Mesendoderm (in vitro differentiated cells): Measurements from ENCODE around the gene LRRC8D.

ENCODE experiments used
- DNase-seq: peaks from one replicate; pipeline ENCODE4 v3.0.0; 2013
- H2AK5ac ChIP-seq: 2 replicates; pipeline ENCODE4 v1.6.1; 2013; ENCODE audit warnings: low read length, inconsistent platforms
- H2BK120ac ChIP-seq: 2 replicates; pipeline ENCODE4 v1.6.1; 2013; ENCODE audit warnings: low read depth, mild to moderate bottlenecking, low read length, moderate library complexity, mixed read lengths
- H2BK15ac ChIP-seq: replicated peaks from 2 replicates; pipeline ENCODE4 v1.6.1; 2013; ENCODE audit warnings: low read depth, mild to moderate bottlenecking, moderate library complexity
- H2BK5ac ChIP-seq: 2 replicates; pipeline ENCODE4 v1.6.1; 2013; ENCODE audit warnings: low read length, inconsistent platforms
- H3K18ac ChIP-seq: 2 replicates; pipeline ENCODE4 v1.6.1; 2013; ENCODE audit warnings: mild to moderate bottlenecking, low read length, mixed read lengths
- H3K23ac ChIP-seq: one replicate; pipeline ENCODE4 v1.6.1; 2013; ENCODE audit warnings: low read length
- H3K27ac ChIP-seq: 2 replicates; pipeline ENCODE4 v1.5.1; 2013; ENCODE audit warnings: low read depth, mild to moderate bottlenecking, inconsistent platforms, low read length, moderate library complexity
- H3K27me3 ChIP-seq: 2 replicates; pipeline ENCODE4 v1.6.1; 2013; ENCODE audit warnings: low read length, control low read depth, mild to moderate bottlenecking, inconsistent platforms; ENCODE audit not compliant: insufficient read depth, poor library complexity
- H3K36me3 ChIP-seq: 2 replicates; pipeline ENCODE4 v1.6.1; 2013; ENCODE audit warnings: low read length, inconsistent platforms; ENCODE audit not compliant: control insufficient read depth, insufficient read depth
- H3K4ac ChIP-seq: one replicate; pipeline ENCODE4 v1.6.1; 2013; ENCODE audit warnings: low read depth, mild to moderate bottlenecking, low read length, moderate library complexity
- H3K4me1 ChIP-seq: 2 replicates; pipeline ENCODE4 v1.6.1; 2013; ENCODE audit warnings: low read depth, low read length, inconsistent platforms; ENCODE audit not compliant: control insufficient read depth
- H3K4me2 ChIP-seq: 2 replicates; pipeline ENCODE4 v1.6.1; 2013; ENCODE audit warnings: low read length
- H3K4me3 ChIP-seq: 2 replicates; pipeline ENCODE4 v1.5.1; 2013; ENCODE audit warnings: mild to moderate bottlenecking, low read length
- H3K56ac ChIP-seq: one replicate; pipeline ENCODE4 v1.6.1; 2013; ENCODE audit warnings: low read length
- H3K79me1 ChIP-seq: 2 replicates; pipeline ENCODE4 v1.6.1; 2013; ENCODE audit warnings: low read length, inconsistent platforms
- H3K79me2 ChIP-seq: 2 replicates; pipeline ENCODE4 v1.6.1; 2013; ENCODE audit warnings: mild to moderate bottlenecking, low read length; ENCODE audit not compliant: control insufficient read depth, insufficient read depth
- H3K9ac ChIP-seq: 2 replicates; pipeline ENCODE4 v1.6.1; 2013; ENCODE audit warnings: low read length, inconsistent platforms
- H4K5ac ChIP-seq: one replicate; pipeline ENCODE4 v1.6.1; 2013; ENCODE audit warnings: low read length
- H4K8ac ChIP-seq: one replicate; pipeline ENCODE4 v1.6.1; 2013; ENCODE audit warnings: low read depth, mild to moderate bottlenecking, control low read depth, low read length, moderate library complexity
- WGBS: extraction: QIAGEN DNeasy Blood & Tissue Kit; methylation state at CpG from one replicate; pipeline ENCODE4 v1.1.7; 2013; ENCODE audit warnings: low lambda C conversion rate, missing lambda C conversion rate; ENCODE audit not compliant: insufficient coverage; ENCODE audit errors: extremely low coverage; 5-methylcytosine and 5-hydroxymethylcytosine counted together

LRRC8D gene

GRCh38 chr1:89855413-89856123 lies 34.7 kb downstream of the LRRC8D start:
- Histone ChIP-seq H3K36me3 (no peaks in the 10 kb centered on the region), H4K8ac (no peak overlapping the region), H4K5ac (no peak overlapping the region), H3K56ac (no peak overlapping the region), H3K79me2 (no peaks in the 10 kb centered on the region), H3K4me1 (no peaks in the 10 kb centered on the region), H3K79me1 (peaks cover 7% of the 10 kb centered on the region), H3K4ac (no peak overlapping the region), H2BK15ac (no peak overlapping the region), H3K4me2 (no peak overlapping the region), H3K18ac (no peak overlapping the region), H2BK5ac (no peak overlapping the region), H3K9ac (no peak overlapping the region), H3K27ac (no peak overlapping the region), H2BK120ac (no peak overlapping the region), H3K4me3 (no peak overlapping the region), H3K27me3 (no peaks in the 10 kb centered on the region), H3K23ac (no peak overlapping the region), H2AK5ac (no peak overlapping the region)
- DNase-seq = no peak
- WGBS = no CpG with 5 or more reads among the region's 2 CpGs

- Histone ChIP-seq H3K23ac (no peak overlapping the region), H2BK15ac (no peak overlapping the region), H3K4me3 (no peak overlapping the region), H3K9ac (no peak overlapping the region), H3K4me2 (no peak overlapping the region), H2BK5ac (no peak overlapping the region), H3K4ac (no peak overlapping the region), H4K5ac (no peak overlapping the region), H2AK5ac (no peak overlapping the region), H3K79me2 (no peaks in the 10 kb centered on the region), H3K79me1 (peaks cover 5% of the 10 kb centered on the region), H4K8ac (no peak overlapping the region), H3K36me3 (no peaks in the 10 kb centered on the region), H3K4me1 (no peaks in the 10 kb centered on the region), H2BK120ac (no peak overlapping the region), H3K27ac (no peak overlapping the region), H3K56ac (no peak overlapping the region), H3K27me3 (no peaks in the 10 kb centered on the region), H3K18ac (no peak overlapping the region)
- no CpG with 5 or more reads among the region's 3 CpGs for WGBS
- no peak for DNase-seq
Measured at GRCh38 chr1:89863165-89863830, 42.5 kb downstream of the LRRC8D start.

- WGBS = no CpG with 5 or more reads among the region's 4 CpGs
- H3K56ac ChIP-seq = no peak overlapping the region
- H2BK5ac ChIP-seq = no peak overlapping the region
Measured at GRCh38 chr1:89865498-89866382, 44.9 kb downstream of the LRRC8D start.

GRCh38 chr1:89866568-89866967 lies 45.7 kb downstream of the LRRC8D start:
- H3K4ac ChIP-seq = no peak overlapping the region
- DNase-seq = peak; percentile 15
- no peak overlapping the region for H2BK120ac ChIP-seq
- no peaks in the 10 kb centered on the region for H3K79me2 ChIP-seq
- H3K79me1 ChIP-seq = peaks cover 4% of the 10 kb centered on the region
- no peak overlapping the region for H4K5ac ChIP-seq
- H2AK5ac ChIP-seq = no peak overlapping the region
- no peak overlapping the region for H3K18ac ChIP-seq
- no peak overlapping the region for H2BK15ac ChIP-seq
- H3K27ac ChIP-seq = no peak overlapping the region
- H3K4me3 ChIP-seq = no peak overlapping the region
- H3K4me1 ChIP-seq = no peaks in the 10 kb centered on the region
- H3K56ac ChIP-seq = no peak overlapping the region
- H3K27me3 ChIP-seq = no peaks in the 10 kb centered on the region
- no peak overlapping the region for H3K9ac ChIP-seq
- no peak overlapping the region for H3K4me2 ChIP-seq
- H3K23ac ChIP-seq = no peak overlapping the region
- H4K8ac ChIP-seq = no peak overlapping the region
- no CpG with 5 or more reads among the region's 7 CpGs for WGBS
- H2BK5ac ChIP-seq = no peak overlapping the region
- no peaks in the 10 kb centered on the region for H3K36me3 ChIP-seq

More at GRCh38 chr1:89865498-89866382, 44.9 kb downstream of the LRRC8D start:
- Histone ChIP-seq H3K79me1 (peaks cover 5% of the 10 kb centered on the region), H3K4ac (no peak overlapping the region), H3K9ac (no peak overlapping the region), H3K18ac (no peak overlapping the region), H2AK5ac (no peak overlapping the region), H3K27ac (no peak overlapping the region), H3K4me2 (no peak overlapping the region), H2BK120ac (no peak overlapping the region), H3K23ac (no peak overlapping the region), H2BK15ac (no peak overlapping the region), H3K4me3 (no peak overlapping the region), H3K36me3 (no peaks in the 10 kb centered on the region), H3K79me2 (no peaks in the 10 kb centered on the region), H3K27me3 (no peaks in the 10 kb centered on the region), H3K4me1 (no peaks in the 10 kb centered on the region), H4K5ac (no peak overlapping the region), H4K8ac (no peak overlapping the region)
- DNase-seq = peak; percentile 11

- no peak overlapping the region for H2BK15ac ChIP-seq
- H3K27me3 ChIP-seq = no peaks in the 10 kb centered on the region
- H3K56ac ChIP-seq = no peak overlapping the region
- H2AK5ac ChIP-seq = no peak overlapping the region
- no peak overlapping the region for H4K5ac ChIP-seq
- no peaks in the 10 kb centered on the region for H3K36me3 ChIP-seq
- H3K4ac ChIP-seq = no peak overlapping the region
- H3K4me1 ChIP-seq = no peaks in the 10 kb centered on the region
- no peaks in the 10 kb centered on the region for H3K79me2 ChIP-seq
- WGBS = no CpG with 5 or more reads among the region's 3 CpGs
- H3K27ac ChIP-seq = no peak overlapping the region
- peaks cover 1% of the 10 kb centered on the region for H3K79me1 ChIP-seq
- no peak overlapping the region for H2BK120ac ChIP-seq
- peak; percentile 13 for DNase-seq
- H3K4me3 ChIP-seq = no peak overlapping the region
- no peak overlapping the region for H3K23ac ChIP-seq
- H3K9ac ChIP-seq = no peak overlapping the region
- H3K18ac ChIP-seq = no peak overlapping the region
- H2BK5ac ChIP-seq = no peak overlapping the region
- no peak overlapping the region for H4K8ac ChIP-seq
- no peak overlapping the region for H3K4me2 ChIP-seq
Measured at GRCh38 chr1:89870998-89871397, 50.2 kb downstream of the LRRC8D start.
